Stimulated activated effector memory CD8-positive, alpha-beta T cell treated with anti-CD3 and anti-CD28 coated beads, Interleukin-12 subunit alpha, Interleukin-12 subunit beta, amount 100 ng/mL, for 72 hours (primary cell): Measurements from ENCODE around the gene TNS1.

Experiments
- ATAC-seq: fragments of 150-1000 bp; cut with Tn5 transposase; 2 replicates; pipeline ENCODE4 v1.10.0; 2021
- DNase-seq, 2 donors: peaks; one replicate each; pipeline ENCODE4 v3.0.0; 2021 to 2022; ENCODE audit warnings: low spot score in 2 of 2
- H3K27ac Mint-ChIP-seq: one replicate; pipeline ENCODE4 v1.8.0; 2022; ENCODE audit warnings: mild to moderate bottlenecking, mixed read lengths
- H3K36me3 Mint-ChIP-seq: one replicate; pipeline ENCODE4 v1.8.0; 2022; ENCODE audit warnings: mild to moderate bottlenecking, mixed read lengths
- H3K4me1 Mint-ChIP-seq: one replicate; pipeline ENCODE4 v1.8.0; 2022; ENCODE audit warnings: mixed read lengths
- H3K4me3 Mint-ChIP-seq: one replicate; pipeline ENCODE4 v1.8.0; 2022; ENCODE audit warnings: mild to moderate bottlenecking, mixed read lengths
- H3K9me3 Mint-ChIP-seq: one replicate; pipeline ENCODE4 v1.8.0; 2022; ENCODE audit warnings: mixed read lengths

Gene TNS1

DNA sequence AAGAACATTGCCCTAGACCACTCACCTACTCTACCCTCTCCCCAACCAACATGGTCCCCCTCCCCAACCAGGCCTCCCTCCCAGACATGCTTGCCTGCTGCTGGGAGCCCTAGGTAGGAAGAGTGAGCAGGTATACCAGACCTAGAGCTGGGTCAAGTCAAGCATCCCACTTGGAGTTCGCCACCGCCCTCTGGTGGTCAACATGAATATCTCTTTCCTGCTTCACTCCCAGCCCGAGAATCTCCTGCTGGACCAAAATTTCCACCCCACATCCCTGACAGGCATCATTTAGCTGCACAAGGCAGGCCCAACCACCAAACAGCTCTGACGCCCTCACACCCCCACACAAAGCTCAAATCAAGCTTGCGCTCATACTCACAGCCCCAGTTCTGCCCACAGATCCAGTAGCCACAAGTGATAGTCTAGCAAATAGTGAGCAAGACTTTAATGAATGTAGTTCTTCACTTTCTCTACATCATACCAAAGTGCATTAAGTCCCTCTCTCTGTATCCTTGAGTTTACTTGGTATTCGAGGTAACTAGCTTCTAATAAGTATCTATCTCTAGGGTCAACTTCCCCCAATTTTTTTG is 116.0 kb downstream of the TNS1 start:
- Mint-ChIP-seq H3K27ac (no peak overlapping the region), H3K4me3 (no peak overlapping the region), H3K4me1 (peaks cover 11% of the 10 kb centered on the region), H3K36me3 (no peaks in the 10 kb centered on the region), H3K9me3 (no peaks in the 10 kb centered on the region)
- ATAC-seq (peak; percentile 52), DNase-seq (peak; percentile 49 to 74)

- H3K4me3 Mint-ChIP-seq = no peak overlapping the region
- DNase-seq = no peak
Measured at GRCh38 chr2:217886091-217886490, 116.7 kb downstream of the TNS1 start.

DNA sequence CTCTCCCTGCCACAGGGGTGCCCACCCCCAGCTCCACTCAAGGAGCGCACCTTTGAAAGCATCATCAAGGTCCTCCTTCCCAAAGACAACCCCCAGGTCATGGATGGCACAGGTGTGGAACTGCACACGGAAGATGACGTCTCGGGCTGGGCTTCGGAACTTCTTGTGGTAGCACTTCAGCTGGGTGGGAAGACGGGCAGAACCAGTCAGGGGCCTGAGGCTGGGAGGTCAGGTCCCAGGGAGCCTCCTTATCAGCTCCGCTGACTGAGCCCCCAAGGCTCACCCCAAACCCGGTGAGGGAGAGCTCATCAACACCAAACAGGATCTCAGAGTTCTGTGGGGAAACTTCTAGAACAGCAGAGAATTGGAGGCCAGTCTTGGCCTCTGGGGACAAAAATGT is 117.8 kb downstream of the TNS1 start:
- Mint-ChIP-seq H3K4me3 (no peak overlapping the region), H3K4me1 (peaks cover 11% of the 10 kb centered on the region), H3K36me3 (no peaks in the 10 kb centered on the region), H3K27ac (no peak overlapping the region), H3K9me3 (no peaks in the 10 kb centered on the region)
- ATAC-seq = no peak
- no peak for DNase-seq

More at GRCh38 chr2:217886091-217886490, 116.7 kb downstream of the TNS1 start:
- no peaks in the 10 kb centered on the region for H3K9me3 Mint-ChIP-seq
- H3K4me1 Mint-ChIP-seq = peaks cover 11% of the 10 kb centered on the region
- H3K27ac Mint-ChIP-seq = no peak overlapping the region
- H3K36me3 Mint-ChIP-seq = no peaks in the 10 kb centered on the region
- no peak for ATAC-seq

DNA sequence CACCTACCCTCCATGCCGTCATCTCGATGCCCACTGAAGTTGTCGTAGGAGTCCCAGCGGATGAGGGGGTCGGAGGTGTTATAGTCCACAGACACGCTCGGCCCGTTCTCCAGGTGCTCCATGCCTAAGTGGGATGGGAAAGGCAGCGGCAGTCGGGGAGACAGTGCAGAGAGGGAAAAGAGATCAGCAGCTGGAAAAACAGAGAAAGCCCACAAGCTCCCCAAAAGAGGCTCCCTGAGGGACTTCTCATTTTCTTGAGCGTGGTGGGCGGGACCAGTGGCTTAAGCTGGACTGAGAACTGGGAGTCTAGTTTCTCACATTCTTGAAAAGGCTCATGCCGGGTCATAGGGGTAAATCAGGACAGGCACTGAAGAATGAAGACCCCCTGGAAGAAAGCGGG is 121.9 kb downstream of the TNS1 start:
- no peak for DNase-seq
- Mint-ChIP-seq H3K36me3 (no peaks in the 10 kb centered on the region), H3K27ac (no peak overlapping the region)

GRCh38 chr2:217880287-217880889 is 122.4 kb downstream of the TNS1 start:
- DNase-seq = no peak
- Mint-ChIP-seq H3K36me3 (no peaks in the 10 kb centered on the region), H3K27ac (no peak overlapping the region), H3K9me3 (no peaks in the 10 kb centered on the region), H3K4me1 (no peaks in the 10 kb centered on the region), H3K4me3 (no peak overlapping the region)
- no peak for ATAC-seq

More for the DNA sequence above, 121.9 kb downstream of the TNS1 start:
- no peak for ATAC-seq
- H3K4me3 Mint-ChIP-seq = no peak overlapping the region
- H3K4me1 Mint-ChIP-seq = no peaks in the 10 kb centered on the region
- H3K9me3 Mint-ChIP-seq = no peaks in the 10 kb centered on the region

DNA sequence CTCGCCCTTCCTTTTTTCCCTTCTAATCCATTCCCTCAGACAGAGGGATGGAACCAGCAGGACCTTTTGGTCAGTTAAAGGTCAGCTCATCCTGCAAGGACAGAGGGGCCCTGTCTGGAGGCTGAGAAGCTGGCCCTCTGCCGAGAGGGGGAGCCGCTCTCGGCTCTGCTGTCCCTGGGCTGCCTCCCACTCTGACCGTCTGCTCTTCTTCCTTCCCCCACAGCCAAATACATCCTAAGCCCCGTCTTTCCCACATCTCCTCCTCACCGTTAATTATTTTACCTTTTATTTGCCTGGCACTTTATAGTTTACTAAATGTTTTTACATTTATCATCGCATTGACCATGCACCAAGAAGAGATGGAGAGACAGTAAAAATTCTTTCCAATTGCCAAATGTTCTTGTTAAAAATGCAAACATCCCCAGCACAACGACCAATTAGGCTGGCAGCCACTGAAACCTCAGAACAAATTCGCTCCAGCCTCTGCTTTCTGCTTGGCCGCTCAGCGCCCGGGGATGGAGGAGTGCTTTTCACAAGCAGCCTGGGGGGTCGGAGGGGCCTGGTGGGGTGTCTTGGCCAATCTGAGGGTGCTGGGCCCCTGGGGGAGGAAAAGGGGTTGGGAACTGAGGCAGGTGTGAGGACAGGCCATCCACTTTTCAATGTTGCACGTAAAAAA is 123.7 kb downstream of the TNS1 start:
- H3K9me3 Mint-ChIP-seq = no peaks in the 10 kb centered on the region
- no peak overlapping the region for H3K27ac Mint-ChIP-seq
- no peaks in the 10 kb centered on the region for H3K4me1 Mint-ChIP-seq
- no peak for DNase-seq
- no peaks in the 10 kb centered on the region for H3K36me3 Mint-ChIP-seq
- H3K4me3 Mint-ChIP-seq = no peak overlapping the region
- no peak for ATAC-seq

DNA sequence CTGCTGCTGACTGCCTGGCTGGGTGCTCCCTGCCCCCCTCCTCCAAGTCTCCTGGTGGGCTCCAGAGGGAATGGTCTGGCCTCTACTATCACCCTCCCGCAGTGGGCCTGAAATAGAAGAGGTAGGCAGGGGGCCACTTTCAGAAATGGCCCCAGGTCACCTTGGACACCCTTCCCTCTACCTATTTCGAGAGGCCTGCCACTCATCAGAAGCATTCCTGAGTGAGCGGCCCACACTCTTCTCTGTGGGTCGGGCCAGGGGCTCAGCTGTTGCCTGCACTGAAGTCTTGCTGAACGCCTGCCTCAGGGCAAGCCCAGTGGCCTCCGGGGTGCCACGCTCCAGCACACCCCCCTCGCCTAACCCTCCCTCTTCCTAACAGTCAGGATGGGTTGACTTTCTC is 124.9 kb downstream of the TNS1 start:
- no peaks in the 10 kb centered on the region for H3K36me3 Mint-ChIP-seq
- ATAC-seq (no peak), DNase-seq (no peak)
- H3K4me3 Mint-ChIP-seq = no peak overlapping the region
- H3K4me1 Mint-ChIP-seq = no peaks in the 10 kb centered on the region
- no peak overlapping the region for H3K27ac Mint-ChIP-seq
- no peaks in the 10 kb centered on the region for H3K9me3 Mint-ChIP-seq

GRCh38 chr2:217876253-217876570 is 126.6 kb downstream of the TNS1 start:
- DNase-seq (no peak), ATAC-seq (no peak)
- Mint-ChIP-seq H3K27ac (no peak overlapping the region), H3K9me3 (no peaks in the 10 kb centered on the region), H3K4me1 (no peaks in the 10 kb centered on the region), H3K4me3 (no peak overlapping the region), H3K36me3 (no peaks in the 10 kb centered on the region)

GRCh38 chr2:217875556-217876252 is 127.1 kb downstream of the TNS1 start:
- Mint-ChIP-seq H3K4me3 (no peak overlapping the region), H3K27ac (no peak overlapping the region), H3K4me1 (no peaks in the 10 kb centered on the region), H3K9me3 (no peaks in the 10 kb centered on the region), H3K36me3 (no peaks in the 10 kb centered on the region)
- ATAC-seq (no peak), DNase-seq (no peak)

DNA sequence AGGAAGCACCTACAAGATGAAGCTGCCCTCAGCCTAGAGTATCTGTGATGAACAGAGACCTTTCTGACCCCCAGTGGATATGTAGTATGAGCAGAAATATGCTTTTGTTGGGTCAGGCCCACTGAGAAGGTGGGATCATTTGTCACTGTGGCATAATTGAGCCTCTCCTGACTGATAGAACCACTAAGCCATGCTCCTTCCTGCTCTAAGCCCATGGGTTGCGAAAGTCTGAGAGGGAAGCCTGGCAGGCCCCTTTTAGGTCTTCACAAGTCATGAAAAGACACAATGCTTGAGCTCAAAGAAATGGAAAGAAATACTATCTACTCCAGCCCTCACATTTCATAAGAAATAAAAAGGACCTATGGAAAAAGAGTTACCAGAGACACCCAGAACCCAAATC is 127.7 kb downstream of the TNS1 start:
- DNase-seq (no peak), ATAC-seq (no peak)

GRCh38 chr2:217873371-217873770 is 129.4 kb downstream of the TNS1 start:
- no peak for ATAC-seq
- H3K4me1 Mint-ChIP-seq = no peaks in the 10 kb centered on the region
- no peak overlapping the region for H3K27ac Mint-ChIP-seq
- no peak for DNase-seq
- H3K9me3 Mint-ChIP-seq = no peaks in the 10 kb centered on the region
- no peak overlapping the region for H3K4me3 Mint-ChIP-seq
- no peaks in the 10 kb centered on the region for H3K36me3 Mint-ChIP-seq

More for the DNA sequence above, 127.7 kb downstream of the TNS1 start:
- H3K36me3 Mint-ChIP-seq = no peaks in the 10 kb centered on the region
- no peak overlapping the region for H3K4me3 Mint-ChIP-seq
- no peak overlapping the region for H3K27ac Mint-ChIP-seq
- no peaks in the 10 kb centered on the region for H3K4me1 Mint-ChIP-seq
- H3K9me3 Mint-ChIP-seq = no peaks in the 10 kb centered on the region

DNA sequence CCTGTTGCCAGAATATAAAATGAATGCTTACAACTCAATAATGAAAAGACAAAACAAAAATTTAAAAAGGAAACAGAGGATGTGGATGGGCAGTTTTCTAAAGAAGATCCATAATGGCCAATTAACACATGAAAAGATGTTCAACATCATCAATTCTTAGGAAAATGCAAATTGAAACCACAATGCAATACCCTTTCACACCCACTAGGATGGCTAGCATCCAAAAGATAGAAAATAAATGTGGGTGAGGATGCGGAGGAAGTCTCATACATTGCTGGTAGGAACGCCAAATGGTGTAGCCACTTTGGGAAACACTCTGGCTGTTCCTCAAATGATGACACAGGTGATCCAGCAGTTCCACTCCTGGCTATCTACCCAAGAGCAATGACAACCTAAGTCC is 130.5 kb downstream of the TNS1 start:
- Mint-ChIP-seq H3K36me3 (no peaks in the 10 kb centered on the region), H3K4me1 (no peaks in the 10 kb centered on the region), H3K9me3 (no peaks in the 10 kb centered on the region), H3K4me3 (no peak overlapping the region), H3K27ac (no peak overlapping the region)
- ATAC-seq (no peak), DNase-seq (no peak)

DNA sequence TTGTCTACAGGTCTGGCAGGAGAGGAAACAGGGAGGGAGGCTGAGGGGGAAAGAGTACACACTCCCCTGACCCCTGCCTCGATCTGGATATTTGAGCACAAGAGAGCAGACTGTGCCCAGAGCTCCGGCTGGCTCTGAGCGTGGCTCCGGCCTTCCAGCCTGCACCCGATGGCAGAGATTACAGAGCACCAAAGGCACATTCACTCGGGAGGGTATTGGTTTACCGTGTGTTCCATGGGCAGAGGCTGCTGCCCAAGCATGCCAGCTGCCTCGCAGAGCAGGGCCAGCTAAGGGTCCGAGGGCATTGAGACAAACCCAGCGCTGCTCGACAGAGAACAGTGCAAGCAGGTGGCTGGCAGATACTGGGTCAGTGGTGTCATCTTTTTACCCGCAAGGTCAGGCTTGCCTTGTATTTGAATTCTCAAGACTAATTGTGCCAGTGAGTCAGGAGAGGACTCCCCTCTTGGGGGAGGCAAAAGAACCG is 132.2 kb downstream of the TNS1 start:
- no peak overlapping the region for H3K4me3 Mint-ChIP-seq
- H3K4me1 Mint-ChIP-seq = no peaks in the 10 kb centered on the region
- no peaks in the 10 kb centered on the region for H3K9me3 Mint-ChIP-seq
- DNase-seq (no peak), ATAC-seq (no peak)
- no peaks in the 10 kb centered on the region for H3K36me3 Mint-ChIP-seq
- no peak overlapping the region for H3K27ac Mint-ChIP-seq

DNA sequence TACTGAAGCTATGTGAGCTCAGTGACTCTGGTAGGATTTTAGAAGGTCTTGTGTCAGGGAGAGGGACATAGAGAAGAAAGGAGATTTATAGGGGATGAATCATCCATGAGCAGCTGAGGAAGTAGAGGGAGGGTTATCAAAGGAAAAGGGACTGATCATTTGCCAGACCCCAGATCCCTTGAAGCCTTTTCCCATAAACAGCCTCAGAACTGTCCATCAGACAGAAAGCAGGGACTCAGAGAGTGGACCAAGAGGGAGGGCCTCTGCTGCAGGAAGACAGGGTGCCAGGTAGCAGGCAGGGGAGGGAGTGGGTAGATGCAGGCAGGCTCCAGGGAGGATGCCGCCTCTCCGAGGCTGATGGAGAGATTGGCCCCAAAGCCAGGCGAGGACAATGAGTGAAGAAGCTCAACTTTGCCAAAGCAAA is 133.9 kb downstream of the TNS1 start:
- H3K36me3 Mint-ChIP-seq = no peaks in the 10 kb centered on the region

GRCh38 chr2:217868265-217868892 is 134.4 kb downstream of the TNS1 start:
- ATAC-seq (no peak), DNase-seq (no peak)
- Mint-ChIP-seq H3K36me3 (no peaks in the 10 kb centered on the region), H3K9me3 (no peaks in the 10 kb centered on the region), H3K27ac (no peak overlapping the region), H3K4me1 (no peaks in the 10 kb centered on the region), H3K4me3 (no peak overlapping the region)

More for the DNA sequence above, 133.9 kb downstream of the TNS1 start:
- Mint-ChIP-seq H3K9me3 (no peaks in the 10 kb centered on the region), H3K27ac (no peak overlapping the region), H3K4me3 (no peak overlapping the region), H3K4me1 (no peaks in the 10 kb centered on the region)
- DNase-seq = no peak
- no peak for ATAC-seq
